ENCODE results near the gene TBC1D22A.

Gene TBC1D22A

DNA sequence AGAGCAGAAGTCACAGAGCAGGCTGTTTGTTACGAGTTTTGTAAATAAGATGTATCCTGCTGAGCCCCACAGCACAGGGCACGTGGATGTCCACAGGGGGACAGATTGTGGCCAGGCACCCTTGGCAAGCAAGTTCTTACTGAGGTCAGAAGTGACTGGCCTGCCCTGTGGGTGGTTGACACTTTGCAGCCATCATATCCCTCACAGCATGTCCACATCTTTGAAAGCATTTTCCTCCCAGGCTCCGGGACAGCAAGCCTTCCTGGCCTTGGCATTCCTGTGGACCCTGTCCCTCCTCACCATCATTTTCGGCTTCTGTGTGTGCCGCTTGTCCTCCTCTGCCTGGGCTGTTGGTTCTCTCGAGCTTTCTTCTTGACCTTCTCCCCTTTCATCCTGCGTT lies 189.5 kb downstream of the TBC1D22A start:
- H3K4me1 ChIP-seq (ENCODE audit: insufficient read depth, poor library complexity, severe bottlenecking): no peaks in the 10 kb centered on the region
- TF ChIP-seq, protein P1, sequence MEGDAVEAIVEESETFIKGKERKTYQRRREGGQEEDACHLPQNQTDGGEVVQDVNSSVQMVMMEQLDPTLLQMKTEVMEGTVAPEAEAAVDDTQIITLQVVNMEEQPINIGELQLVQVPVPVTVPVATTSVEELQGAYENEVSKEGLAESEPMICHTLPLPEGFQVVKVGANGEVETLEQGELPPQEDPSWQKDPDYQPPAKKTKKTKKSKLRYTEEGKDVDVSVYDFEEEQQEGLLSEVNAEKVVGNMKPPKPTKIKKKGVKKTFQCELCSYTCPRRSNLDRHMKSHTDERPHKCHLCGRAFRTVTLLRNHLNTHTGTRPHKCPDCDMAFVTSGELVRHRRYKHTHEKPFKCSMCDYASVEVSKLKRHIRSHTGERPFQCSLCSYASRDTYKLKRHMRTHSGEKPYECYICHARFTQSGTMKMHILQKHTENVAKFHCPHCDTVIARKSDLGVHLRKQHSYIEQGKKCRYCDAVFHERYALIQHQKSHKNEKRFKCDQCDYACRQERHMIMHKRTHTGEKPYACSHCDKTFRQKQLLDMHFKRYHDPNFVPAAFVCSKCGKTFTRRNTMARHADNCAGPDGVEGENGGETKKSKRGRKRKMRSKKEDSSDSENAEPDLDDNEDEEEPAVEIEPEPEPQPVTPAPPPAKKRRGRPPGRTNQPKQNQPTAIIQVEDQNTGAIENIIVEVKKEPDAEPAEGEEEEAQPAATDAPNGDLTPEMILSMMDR (IDR thresholded peaks at IDR 0.05; ENCODE audit: poor library complexity, severe bottlenecking): no peak
- no peaks in the 10 kb centered on the region; the same call in 1 of the 2 replicates for H3K36me3 ChIP-seq (ENCODE audit: low read depth)
- H3K27me3 ChIP-seq (ENCODE audit: insufficient read depth, poor library complexity, severe bottlenecking): no peaks in the 10 kb centered on the region
- DNase-seq (ENCODE audit: low spot score) (no peak), ATAC-seq (ENCODE audit: low read depth) (no peak)
- no peak overlapping the region for H3K4me3 ChIP-seq (ENCODE audit: severe bottlenecking)
- H3K27ac ChIP-seq (ENCODE audit: poor library complexity, severe bottlenecking): no peak overlapping the region
- H3K9me3 ChIP-seq (ENCODE audit: severe bottlenecking): no peaks in the 10 kb centered on the region

DNA sequence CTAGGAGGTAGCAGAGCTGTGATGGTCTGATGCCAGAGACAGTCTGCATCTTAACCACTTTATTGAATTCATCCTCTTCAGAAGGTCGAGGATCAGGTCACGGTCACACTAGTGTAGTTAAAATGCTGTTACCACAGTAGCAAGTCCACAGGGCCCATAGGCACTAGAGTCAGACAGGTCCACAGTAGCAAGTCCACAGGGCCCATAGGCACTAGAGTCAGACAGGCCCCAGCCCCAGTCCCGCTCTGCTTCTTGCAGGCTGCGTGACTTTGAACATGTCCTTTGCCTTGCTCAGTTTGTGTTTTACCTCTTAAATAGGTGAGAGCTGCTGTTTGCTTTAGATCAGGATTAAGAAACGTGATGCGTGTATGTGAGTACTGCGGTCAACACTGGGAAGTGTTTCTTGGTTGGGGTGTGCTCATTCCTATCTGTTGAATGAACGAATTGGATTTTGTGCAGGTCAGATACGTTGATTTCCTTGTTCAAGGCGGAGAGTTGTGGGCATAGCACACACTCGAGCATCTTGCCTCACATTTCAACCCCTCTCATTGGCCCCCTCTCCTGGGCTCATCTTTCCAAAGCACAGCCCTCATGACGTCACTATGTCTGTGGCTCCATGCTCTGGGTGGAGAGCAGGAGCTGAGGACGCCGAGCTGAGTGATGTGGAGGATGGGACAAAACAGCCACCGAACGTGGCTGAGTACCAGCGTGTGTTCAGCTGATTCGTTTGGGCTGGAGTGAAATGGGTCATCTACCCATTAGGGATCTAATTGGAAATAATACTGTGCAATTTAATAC lies 191.7 kb downstream of the TBC1D22A start:
- TF ChIP-seq, protein P1 (IDR thresholded peaks at IDR 0.05; ENCODE audit: poor library complexity, severe bottlenecking): no peak
- no peak for DNase-seq (ENCODE audit: low spot score)

DNA sequence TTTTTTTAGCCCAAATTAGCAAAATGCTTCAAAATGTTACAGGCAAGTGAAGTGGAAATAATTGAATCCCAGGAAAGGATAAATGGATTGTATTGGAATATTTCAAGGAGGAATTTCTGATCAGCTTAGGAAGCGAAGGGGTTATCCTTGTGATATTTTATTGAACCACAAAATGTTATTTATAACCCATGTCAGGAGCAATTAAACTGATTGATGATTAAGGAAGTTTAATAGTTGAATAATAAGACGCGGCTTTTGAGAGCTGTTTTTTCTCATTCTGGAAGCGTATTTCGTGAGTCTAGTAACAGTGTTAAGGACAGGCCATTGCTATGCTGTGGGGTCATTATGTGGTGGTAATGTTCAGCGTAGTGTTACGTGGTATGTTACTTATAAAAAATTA lies 192.3 kb downstream of the TBC1D22A start:
- no peak overlapping the region for H3K27ac ChIP-seq (ENCODE audit: poor library complexity, severe bottlenecking)
- no peaks in the 10 kb centered on the region; the same call in 1 of the 2 replicates for H3K36me3 ChIP-seq (ENCODE audit: low read depth)
- no peaks in the 10 kb centered on the region for H3K9me3 ChIP-seq (ENCODE audit: severe bottlenecking)
- no peak for DNase-seq (ENCODE audit: low spot score)
- no peak overlapping the region for H3K4me3 ChIP-seq (ENCODE audit: severe bottlenecking)
- ATAC-seq (ENCODE audit: low read depth): no peak
- no peaks in the 10 kb centered on the region for H3K27me3 ChIP-seq (ENCODE audit: insufficient read depth, poor library complexity, severe bottlenecking)
- TF ChIP-seq, protein P1 (IDR thresholded peaks at IDR 0.05; ENCODE audit: poor library complexity, severe bottlenecking): no peak
- no peaks in the 10 kb centered on the region for H3K4me1 ChIP-seq (ENCODE audit: insufficient read depth, poor library complexity, severe bottlenecking)

More for the DNA sequence above, 191.7 kb downstream of the TBC1D22A start:
- H3K27ac ChIP-seq (ENCODE audit: poor library complexity, severe bottlenecking): no peak overlapping the region
- no peaks in the 10 kb centered on the region for H3K27me3 ChIP-seq (ENCODE audit: insufficient read depth, poor library complexity, severe bottlenecking)
- no peaks in the 10 kb centered on the region; the same call in 1 of the 2 replicates for H3K36me3 ChIP-seq (ENCODE audit: low read depth)
- H3K9me3 ChIP-seq (ENCODE audit: severe bottlenecking): no peaks in the 10 kb centered on the region
- no peak for ATAC-seq (ENCODE audit: low read depth)
- H3K4me3 ChIP-seq (ENCODE audit: severe bottlenecking): no peak overlapping the region
- no peaks in the 10 kb centered on the region for H3K4me1 ChIP-seq (ENCODE audit: insufficient read depth, poor library complexity, severe bottlenecking)

DNA sequence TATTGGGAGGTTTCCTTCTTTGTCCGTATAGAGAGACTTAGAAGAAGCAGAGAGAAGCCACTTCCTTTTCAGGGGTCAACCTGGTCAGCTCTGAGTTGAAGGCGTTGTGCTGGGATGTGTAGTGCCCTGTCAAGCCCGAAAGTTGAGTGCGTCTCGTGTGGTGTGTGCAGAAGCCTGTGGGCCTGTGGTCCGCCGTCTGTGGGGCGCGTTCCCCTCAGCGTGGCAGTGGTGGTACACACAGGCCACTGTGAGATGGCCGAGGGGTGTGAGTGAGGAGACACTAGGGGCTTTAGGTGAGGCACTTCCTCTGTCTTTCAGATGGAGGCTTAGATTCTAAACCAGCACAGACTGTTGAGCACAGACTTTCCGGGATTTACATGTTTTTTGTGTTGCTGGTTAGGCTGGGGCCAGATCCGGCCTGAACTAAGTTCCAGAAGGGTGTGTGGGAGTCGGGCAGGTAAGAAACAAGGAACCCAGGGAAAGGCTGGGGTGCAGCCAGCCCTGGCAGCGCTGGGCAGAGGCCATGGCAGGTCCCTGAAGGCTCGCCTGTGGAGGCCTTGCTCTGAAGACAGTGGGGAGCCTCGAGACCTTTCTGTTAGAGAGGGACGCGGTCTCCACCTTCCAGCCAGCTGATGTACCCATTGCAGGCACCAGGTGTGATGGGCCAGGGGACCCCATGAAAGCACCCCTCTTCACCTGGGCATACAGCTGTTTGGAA lies 194.2 kb downstream of the TBC1D22A start:
- H3K4me1 ChIP-seq (ENCODE audit: insufficient read depth, poor library complexity, severe bottlenecking): no peaks in the 10 kb centered on the region
- TF ChIP-seq, protein P1 (IDR thresholded peaks at IDR 0.05; ENCODE audit: poor library complexity, severe bottlenecking): no peak
- H3K27ac ChIP-seq (ENCODE audit: poor library complexity, severe bottlenecking): no peak overlapping the region
- ATAC-seq (ENCODE audit: low read depth) (no peak), DNase-seq (ENCODE audit: low spot score) (no peak)
- no peaks in the 10 kb centered on the region; the same call in 1 of the 2 replicates for H3K36me3 ChIP-seq (ENCODE audit: low read depth)
- no peaks in the 10 kb centered on the region for H3K27me3 ChIP-seq (ENCODE audit: insufficient read depth, poor library complexity, severe bottlenecking)
- H3K4me3 ChIP-seq (ENCODE audit: severe bottlenecking): no peak overlapping the region
- no peaks in the 10 kb centered on the region for H3K9me3 ChIP-seq (ENCODE audit: severe bottlenecking)

Measured in RWPE2 (cell line).